ENCODE results near the gene USP31. TPM values are rescaled to one million over a fixed set of nuclear protein-coding genes. Genes with fewer than 3 reads are reported as not detected.

Gene USP31
- total RNA-seq, 1 experiment from 2014 or later = 6.8 TPM

DNA sequence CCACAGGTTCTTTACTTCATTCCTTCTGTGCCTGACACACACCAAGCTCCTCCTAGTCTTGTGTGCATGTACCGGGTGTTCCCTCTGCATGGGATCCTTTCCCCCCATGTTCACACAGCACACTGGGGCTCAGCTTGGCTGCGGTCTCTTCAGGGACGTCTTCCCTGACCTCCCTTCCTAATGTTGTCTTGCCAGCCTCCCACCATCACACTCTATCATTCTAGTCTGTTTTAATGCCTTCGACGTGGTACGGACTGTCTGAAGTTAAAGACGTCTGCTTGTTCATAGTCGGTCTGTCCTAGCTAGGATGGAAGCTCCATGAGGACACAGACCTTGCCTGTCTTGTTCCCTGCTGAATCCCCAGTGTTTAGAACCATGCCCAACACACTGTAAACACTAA is 60.1 kb downstream of the USP31 start:
- Histone ChIP-seq H3K9me3 (no peaks in the 10 kb centered on the region), H3K4me3 (no peak overlapping the region), H3K27me3 (no peaks in the 10 kb centered on the region), H3K36me3 (peaks cover 30% of the 10 kb centered on the region)
- DNase-seq = no peak

DNA sequence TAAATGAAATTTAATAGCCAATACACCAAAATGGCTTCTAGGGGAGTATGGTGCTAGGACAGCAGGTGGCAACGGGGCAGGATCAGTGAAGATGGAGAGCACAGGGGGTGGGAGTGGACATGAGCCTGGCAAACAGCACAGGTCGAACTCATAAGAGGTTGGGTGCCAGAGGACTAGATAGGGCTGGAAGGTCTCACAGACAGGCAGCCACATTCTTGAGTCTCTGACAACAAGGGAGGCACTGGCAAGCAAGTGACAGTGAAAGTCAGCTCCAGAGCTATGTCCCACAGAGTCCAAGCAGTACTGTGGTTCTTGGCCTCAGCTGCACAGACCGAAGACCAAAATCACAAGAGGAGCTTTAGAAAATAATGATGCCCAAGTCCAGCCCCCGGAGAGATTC is 61.2 kb downstream of the USP31 start:
- Histone ChIP-seq H3K9me3 (no peaks in the 10 kb centered on the region), H3K27me3 (no peaks in the 10 kb centered on the region), H3K36me3 (peaks cover 25% of the 10 kb centered on the region), H3K4me3 (no peak overlapping the region)
- no peak for DNase-seq

DNA sequence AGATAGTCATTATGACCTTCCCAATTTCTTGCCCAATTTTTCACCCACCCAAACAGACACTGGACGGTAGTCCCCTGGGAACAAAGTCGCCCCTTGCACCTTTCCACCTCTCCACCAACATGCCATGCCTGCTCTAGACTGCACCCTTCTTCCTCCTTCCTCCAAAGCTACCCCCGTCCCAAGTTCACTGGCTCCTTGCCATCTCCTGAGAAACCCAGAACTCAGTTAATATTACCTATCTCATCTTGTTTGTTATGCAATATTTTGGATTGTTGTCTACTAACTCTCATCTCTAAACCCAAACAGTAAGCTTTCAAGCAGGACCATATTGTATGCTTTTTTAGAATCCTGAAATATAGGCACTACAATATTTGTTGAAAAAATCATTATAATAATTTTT is 63.3 kb downstream of the USP31 start:
- Histone ChIP-seq H3K4me3 (no peak overlapping the region), H3K9me3 (no peaks in the 10 kb centered on the region), H3K36me3 (peaks cover 25% of the 10 kb centered on the region), H3K27me3 (no peaks in the 10 kb centered on the region)
- DNase-seq = no peak

DNA sequence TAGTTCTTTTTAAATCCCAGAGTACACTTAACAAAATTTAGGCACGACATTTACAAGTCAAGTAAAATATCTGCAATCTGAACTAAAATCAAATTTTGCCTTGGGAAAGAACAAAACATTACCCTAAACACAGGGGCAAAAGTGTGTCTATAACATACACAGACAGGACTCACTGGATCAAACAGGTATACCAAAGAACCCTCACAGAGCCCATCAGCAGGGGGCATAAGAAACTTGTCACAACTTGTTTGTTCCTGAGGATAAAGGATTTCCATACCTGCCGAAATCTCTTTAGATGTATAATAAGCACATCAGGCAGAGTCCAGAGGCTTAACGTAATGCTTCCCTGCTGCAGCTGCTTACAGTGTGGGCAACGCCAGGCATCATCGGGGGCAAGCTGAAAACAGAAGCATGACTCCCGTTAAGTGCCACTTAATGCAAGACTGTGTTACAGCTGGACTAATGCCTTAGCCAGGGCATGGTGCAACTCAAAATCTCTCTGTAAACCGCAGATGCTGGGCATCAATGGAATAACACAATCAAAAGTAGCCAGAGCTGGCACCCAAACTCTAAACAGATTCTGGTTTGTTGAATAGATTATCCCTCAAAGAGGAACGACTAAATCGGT is 67.0 kb downstream of the USP31 start:
- no peaks in the 10 kb centered on the region for H3K9me3 ChIP-seq
- H3K36me3 ChIP-seq = peaks cover 29% of the 10 kb centered on the region
- peak; percentile 64 for DNase-seq
- H3K27me3 ChIP-seq = no peaks in the 10 kb centered on the region
- no peak overlapping the region for H3K4me3 ChIP-seq

DNA sequence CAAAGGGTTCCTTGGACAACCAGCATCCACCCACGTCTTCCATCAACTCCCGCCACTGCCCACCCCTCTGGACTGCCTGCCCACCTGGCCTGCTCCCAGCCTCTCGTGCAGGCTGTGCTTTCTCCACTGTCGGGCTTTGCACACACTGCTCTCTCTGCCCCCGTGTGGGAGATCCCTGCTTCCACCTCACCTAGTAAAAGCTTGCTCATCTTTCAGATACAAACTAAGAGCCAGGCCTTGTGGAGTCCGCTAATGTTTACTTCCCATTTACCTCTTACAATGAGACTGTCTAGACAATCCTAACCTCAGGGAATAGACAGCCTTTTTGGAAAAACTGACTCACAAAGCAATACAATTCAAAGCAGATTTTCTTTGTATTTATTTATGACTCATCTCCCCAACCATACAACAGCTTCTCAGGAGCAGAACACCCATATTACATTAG is 67.6 kb downstream of the USP31 start:
- no peak for DNase-seq
- Histone ChIP-seq H3K36me3 (peaks cover 29% of the 10 kb centered on the region), H3K27me3 (no peaks in the 10 kb centered on the region), H3K9me3 (no peaks in the 10 kb centered on the region), H3K4me3 (no peak overlapping the region)

DNA sequence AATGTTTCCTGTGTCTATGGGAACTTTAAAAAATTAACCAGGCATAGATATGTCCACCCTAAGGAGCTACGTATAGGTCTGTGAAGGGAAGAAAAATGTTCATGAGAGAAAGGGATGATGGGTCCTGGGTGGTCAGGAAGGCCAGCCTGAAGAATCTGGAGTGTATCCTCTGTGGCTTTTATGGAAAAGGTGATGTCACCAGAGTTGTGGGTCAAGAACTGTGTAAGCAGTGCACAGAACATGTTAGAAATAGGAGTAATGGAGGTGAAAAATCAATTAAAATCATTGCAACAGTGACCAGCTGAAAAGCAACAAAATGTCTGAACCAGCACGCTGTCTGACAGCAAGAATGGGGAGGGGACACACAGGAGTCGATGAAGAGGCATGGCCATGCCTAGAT is 68.5 kb downstream of the USP31 start:
- H3K4me3 ChIP-seq = no peak overlapping the region
- no peak for DNase-seq
- no peaks in the 10 kb centered on the region for H3K9me3 ChIP-seq

DNA sequence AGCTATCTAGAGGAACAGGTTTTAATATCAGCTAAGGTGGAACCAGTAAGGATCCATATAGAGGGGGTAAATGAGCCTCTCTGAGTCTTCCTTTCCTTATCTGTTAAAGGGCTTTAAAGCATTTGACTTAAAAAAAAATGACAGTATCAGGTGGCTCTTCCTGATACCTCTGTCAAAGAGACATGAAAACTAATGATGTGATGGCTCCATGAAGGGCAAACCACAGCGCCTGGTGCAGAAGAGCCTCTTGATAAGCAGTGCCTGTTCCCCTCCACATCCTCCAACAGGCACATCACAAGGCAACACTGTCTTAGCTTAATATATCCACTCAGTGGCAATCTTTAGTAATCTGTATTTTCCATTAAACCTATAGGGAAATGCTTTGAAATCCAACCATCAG is 68.9 kb downstream of the USP31 start:
- Histone ChIP-seq H3K9me3 (no peaks in the 10 kb centered on the region), H3K4me3 (no peak overlapping the region), H3K27me3 (no peaks in the 10 kb centered on the region), H3K36me3 (peaks cover 25% of the 10 kb centered on the region)
- DNase-seq = no peak

More for the DNA sequence above, 68.5 kb downstream of the USP31 start:
- peaks cover 29% of the 10 kb centered on the region for H3K36me3 ChIP-seq
- no peaks in the 10 kb centered on the region for H3K27me3 ChIP-seq

DNA sequence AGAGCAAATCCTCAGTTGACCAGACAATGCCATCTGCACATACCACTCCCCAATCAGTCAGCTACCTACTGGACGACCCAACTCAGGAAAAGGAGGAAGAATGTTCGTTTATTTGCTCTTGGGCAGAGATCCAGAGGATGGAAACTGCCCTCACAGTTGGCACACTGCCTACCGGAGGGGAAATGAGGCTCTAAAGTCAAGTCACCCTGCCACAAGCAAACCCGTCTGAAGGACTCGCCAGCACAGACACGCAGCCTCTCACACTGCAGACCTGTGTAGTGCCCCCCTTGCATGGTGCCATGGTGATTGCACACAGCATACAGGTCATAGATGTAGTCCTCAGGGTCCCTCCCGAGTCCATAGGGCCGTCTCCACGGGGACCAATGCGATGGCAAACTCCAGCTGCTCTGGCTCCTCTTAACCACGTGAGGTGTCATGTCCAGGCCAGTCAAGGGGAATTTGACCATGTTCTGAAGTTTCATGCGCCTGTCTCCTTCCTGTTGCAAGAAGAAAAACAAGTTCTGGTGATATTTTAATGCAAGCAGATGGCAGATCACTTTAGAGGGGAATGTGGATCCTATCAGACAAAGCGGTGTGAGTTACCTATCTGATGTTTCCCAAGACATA is 69.5 kb downstream of the USP31 start:
- DNase-seq = no peak
- Histone ChIP-seq H3K27me3 (no peaks in the 10 kb centered on the region), H3K36me3 (peaks cover 20% of the 10 kb centered on the region), H3K4me3 (no peak overlapping the region), H3K9me3 (no peaks in the 10 kb centered on the region)

DNA sequence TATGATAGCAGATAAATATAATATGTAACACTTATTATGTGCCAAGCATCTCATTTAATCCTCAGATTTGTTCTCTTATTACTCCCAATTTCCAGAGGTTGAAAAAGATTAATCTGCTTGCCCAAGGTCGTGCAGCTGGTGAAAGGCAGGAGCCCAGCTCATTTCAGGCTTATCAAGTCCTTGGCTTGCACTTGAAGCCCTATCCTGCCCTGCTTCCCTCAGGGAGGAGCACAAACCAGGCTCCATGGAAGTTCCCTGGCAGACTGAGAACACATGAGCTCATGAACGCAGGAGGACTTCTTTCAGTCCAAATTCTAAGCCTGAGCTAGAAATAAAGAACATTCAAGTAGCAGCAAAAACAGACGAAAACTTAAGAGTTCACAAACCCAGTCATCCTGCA is 74.8 kb downstream of the USP31 start:
- H3K27me3 ChIP-seq = no peaks in the 10 kb centered on the region
- peaks cover 33% of the 10 kb centered on the region for H3K36me3 ChIP-seq
- no peaks in the 10 kb centered on the region for H3K9me3 ChIP-seq

DNA sequence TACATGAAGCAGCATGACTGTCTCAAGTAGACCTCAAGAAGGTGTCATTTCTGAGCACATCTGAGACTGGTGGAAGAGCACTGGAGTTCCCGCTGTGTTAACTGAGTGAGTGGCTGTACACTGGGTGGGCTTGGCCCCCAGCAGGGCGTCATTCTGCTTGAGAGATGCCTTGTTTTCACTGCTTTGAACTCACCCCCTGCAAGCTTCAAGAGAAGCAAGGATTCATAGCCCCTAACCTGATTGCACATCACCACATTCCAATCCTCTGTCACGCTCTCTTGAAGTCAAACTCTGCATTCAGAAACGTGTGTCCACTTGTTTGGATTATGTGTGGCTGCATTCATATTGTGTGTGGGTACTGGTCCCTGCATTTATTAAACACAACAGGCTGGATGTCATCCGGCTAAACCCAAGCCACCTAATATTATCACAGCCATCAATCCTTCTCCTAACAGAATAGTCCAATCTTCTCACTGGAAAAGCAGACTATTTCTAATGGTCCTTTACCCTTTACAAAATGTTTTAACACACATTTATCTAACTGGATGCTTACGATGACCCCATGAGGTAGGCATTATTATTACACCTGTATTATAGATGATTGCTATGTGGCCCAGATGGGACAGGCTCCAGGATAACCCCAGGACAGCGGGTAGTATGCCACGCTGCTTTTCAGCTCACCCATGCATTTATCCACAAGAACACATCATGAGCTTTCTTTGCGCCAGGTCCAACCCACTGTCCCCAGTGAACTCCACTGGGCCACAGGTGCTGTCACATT is 76.3 kb downstream of the USP31 start:
- peaks cover 40% of the 10 kb centered on the region for H3K36me3 ChIP-seq
- DNase-seq = no peak
- H3K27me3 ChIP-seq = no peaks in the 10 kb centered on the region
- no peaks in the 10 kb centered on the region for H3K9me3 ChIP-seq
- no peak overlapping the region for H3K4me3 ChIP-seq

More for the DNA sequence above, 74.8 kb downstream of the USP31 start:
- H3K4me3 ChIP-seq = no peak overlapping the region
- no peak for DNase-seq

DNA sequence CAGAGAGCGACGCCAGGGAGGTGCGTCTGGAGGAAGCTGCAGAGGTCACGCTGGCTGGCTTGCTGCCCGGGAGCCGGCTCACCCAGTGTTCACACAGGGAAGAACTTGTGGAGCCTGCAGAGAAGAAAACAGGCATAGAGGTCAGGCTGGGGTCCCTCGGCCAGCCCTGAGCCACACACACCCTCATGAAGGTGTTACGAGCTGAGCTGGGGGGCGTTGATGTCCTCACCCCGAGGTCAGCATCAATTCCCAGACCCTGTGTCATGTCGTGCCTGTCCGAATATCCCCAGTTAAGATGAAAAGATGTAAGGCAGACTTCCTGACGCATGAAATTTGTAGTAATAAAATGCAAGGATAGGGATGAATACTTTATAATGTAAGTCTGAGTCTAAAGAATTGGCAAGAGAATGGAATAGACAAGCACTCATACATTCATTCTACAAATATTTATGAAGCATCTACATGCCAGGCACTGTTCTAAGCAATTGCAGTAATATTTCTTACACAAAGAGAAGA is 77.1 kb downstream of the USP31 start:
- peak; percentile 68 for DNase-seq
- Histone ChIP-seq H3K27me3 (no peaks in the 10 kb centered on the region), H3K36me3 (peaks cover 48% of the 10 kb centered on the region), H3K4me3 (no peak overlapping the region), H3K9me3 (no peaks in the 10 kb centered on the region)

DNA sequence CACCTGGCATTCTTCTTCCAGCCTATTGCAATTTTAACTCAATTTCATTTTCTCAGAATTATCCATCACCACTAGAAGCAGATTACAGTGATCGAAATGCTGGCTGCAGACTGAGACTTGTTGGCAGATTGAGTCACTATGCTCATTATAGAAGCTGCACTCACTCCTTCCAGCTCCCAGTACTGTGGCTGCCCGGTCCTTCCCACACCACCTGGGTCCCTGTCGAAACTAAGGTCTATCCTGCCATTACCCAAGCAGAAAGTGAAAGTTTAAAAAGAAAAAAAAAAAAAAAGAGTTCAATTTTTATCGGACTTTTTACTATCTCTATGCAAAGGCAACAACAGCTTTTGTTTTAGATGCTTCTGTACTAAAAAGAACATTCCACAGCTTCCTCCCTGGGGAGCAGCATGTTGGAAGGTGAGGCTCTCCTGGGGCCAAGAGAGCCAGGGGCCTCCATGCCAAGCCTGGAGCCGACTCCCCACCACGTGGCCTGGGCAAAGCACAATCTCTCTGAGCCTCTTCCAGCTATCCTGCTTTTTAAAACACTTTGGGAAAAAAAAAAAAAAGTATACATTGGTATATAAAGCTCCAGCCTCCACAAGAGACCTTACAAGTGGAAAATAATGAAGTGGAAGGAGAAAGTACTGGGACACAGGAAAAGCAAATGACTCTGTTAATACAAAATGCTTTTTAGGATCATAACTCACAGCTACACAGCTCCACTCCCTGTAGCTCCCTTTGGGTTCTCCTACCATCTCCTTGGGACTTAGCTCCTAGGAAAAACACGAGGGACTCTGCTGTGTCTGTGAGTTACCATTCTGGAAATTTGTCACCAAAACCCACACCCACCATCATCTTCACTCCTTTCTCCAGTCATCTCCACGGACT is 77.8 kb downstream of the USP31 start:
- DNase-seq = peak; percentile 39
- no peak overlapping the region for H3K4me3 ChIP-seq
- no peaks in the 10 kb centered on the region for H3K27me3 ChIP-seq
- H3K36me3 ChIP-seq = peaks cover 51% of the 10 kb centered on the region
- H3K9me3 ChIP-seq = no peaks in the 10 kb centered on the region

DNA sequence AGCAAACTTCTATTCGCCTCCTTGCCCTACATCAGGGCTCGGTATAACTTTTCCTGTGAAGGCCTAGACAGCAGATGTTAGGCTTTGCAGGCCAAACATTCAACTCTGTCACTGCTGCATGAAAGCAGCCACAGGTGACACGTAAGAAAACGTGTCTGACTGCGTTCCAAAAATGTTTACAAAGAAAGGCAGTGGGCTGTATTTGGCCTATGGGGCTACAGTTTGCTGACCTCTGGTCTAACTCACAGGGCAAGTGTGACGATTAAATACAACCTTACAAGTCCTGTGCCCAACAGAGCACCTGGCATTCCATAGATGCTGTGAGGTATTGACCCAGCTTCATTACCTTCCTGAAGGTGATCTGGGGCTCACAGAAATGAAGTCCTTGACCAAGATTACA is 79.4 kb downstream of the USP31 start:
- Histone ChIP-seq H3K9me3 (no peaks in the 10 kb centered on the region), H3K4me3 (no peak overlapping the region), H3K27me3 (no peaks in the 10 kb centered on the region), H3K36me3 (peaks cover 51% of the 10 kb centered on the region)
- no peak for DNase-seq

DNA sequence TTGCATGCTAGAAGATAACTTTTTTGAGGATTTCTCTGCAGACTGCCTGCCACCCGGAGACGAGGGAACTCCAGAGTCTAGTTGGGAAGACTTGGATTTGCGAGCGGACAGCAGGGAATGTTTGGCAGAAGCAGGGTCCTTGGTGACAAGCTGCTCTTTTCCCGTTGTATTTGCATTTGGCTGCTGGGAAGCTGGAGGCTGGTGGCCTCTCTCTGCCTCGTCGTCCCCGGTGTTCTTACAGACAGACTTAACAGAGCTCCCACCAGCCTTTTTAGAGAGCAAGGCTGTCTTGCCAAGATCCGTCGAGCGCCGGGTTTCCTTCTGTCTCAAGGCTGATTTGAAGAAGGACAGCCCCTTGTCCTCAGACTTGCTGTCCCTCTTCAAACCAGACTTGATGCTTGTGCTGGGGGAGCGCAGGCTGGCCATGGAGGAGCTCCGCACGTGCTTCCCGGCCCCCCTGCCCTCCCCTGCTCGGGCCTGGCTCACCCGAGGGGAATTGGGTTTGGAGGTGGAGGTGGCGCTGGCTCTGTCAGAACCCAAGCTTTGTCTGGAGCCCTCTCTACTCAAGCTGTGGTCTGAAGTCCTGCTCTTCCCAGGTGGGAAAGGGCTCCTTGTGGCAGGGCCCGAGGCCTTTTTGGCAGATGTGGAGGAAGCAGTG is 81.0 kb downstream of the USP31 start:
- H3K36me3 ChIP-seq = peaks cover 45% of the 10 kb centered on the region
- no peak for DNase-seq
- no peaks in the 10 kb centered on the region for H3K27me3 ChIP-seq
- H3K9me3 ChIP-seq = no peaks in the 10 kb centered on the region
- no peak overlapping the region for H3K4me3 ChIP-seq

DNA sequence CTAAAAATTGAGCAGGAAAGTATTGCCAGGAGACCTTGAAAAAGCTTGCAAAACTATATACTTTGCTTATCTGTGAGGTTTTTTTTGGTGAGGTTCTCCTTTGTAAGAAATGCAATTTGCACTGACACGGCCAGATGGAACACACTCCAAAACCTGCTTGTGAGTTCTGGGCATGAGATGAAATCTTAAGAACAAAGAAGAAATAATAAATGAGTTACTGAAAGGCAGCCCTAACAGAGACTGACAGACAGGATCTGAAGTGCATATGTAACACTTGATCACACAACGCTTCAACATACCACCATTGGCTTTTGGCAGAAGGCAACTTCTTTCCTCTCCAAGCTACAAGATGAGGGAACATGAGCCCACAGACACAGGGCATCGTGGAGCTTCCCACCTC is 82.6 kb downstream of the USP31 start:
- Histone ChIP-seq H3K36me3 (peaks cover 41% of the 10 kb centered on the region), H3K9me3 (no peaks in the 10 kb centered on the region), H3K4me3 (no peak overlapping the region), H3K27me3 (no peaks in the 10 kb centered on the region)
- DNase-seq = no peak

DNA sequence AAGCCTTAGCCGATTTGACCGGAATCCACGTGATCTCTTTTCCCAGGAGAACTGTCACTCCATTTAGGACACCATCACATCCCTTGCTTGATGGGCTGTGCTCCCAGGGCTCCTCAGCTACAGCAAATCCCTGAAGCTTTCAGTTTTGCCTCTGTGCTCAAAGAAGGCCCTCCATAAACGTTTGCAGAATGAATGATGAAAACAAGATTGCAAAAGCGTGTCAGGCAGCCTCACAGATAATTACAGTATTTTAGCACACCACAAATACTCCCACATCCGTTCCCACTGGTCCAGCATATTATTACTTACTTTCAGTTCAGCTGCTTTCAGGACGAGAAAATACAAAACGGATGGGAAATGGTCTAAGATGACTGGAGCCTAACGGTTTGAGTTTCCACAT is 84.6 kb downstream of the USP31 start:
- Histone ChIP-seq H3K36me3 (peaks cover 30% of the 10 kb centered on the region), H3K27me3 (no peaks in the 10 kb centered on the region), H3K9me3 (no peaks in the 10 kb centered on the region), H3K4me3 (no peak overlapping the region)
- DNase-seq = no peak
